IPS-18c (cell line): ENCODE results near the gene RAD54L2.
A peak's percentile ranks its signal among the peaks of the same experiment; 100 is the strongest.
"Not testable (repeated sequence)": the region's sequence is repeated elsewhere in the genome, so short reads cannot be mapped to it uniquely, and the experiment has no call there.

ENCODE experiments used
- H3K4me3 ChIP-seq: 2 replicates; pipeline ENCODE4 v1.7.0; 2013; ENCODE audit warnings: low read depth, mild to moderate bottlenecking, low read length, moderate library complexity; ENCODE audit not compliant: insufficient read depth
- H3K9me3 ChIP-seq: one replicate; pipeline ENCODE4 v1.6.1; 2013; ENCODE audit warnings: mild to moderate bottlenecking, low read length, moderate library complexity; ENCODE audit not compliant: control insufficient read depth, insufficient read depth

RAD54L2 gene, protein sequence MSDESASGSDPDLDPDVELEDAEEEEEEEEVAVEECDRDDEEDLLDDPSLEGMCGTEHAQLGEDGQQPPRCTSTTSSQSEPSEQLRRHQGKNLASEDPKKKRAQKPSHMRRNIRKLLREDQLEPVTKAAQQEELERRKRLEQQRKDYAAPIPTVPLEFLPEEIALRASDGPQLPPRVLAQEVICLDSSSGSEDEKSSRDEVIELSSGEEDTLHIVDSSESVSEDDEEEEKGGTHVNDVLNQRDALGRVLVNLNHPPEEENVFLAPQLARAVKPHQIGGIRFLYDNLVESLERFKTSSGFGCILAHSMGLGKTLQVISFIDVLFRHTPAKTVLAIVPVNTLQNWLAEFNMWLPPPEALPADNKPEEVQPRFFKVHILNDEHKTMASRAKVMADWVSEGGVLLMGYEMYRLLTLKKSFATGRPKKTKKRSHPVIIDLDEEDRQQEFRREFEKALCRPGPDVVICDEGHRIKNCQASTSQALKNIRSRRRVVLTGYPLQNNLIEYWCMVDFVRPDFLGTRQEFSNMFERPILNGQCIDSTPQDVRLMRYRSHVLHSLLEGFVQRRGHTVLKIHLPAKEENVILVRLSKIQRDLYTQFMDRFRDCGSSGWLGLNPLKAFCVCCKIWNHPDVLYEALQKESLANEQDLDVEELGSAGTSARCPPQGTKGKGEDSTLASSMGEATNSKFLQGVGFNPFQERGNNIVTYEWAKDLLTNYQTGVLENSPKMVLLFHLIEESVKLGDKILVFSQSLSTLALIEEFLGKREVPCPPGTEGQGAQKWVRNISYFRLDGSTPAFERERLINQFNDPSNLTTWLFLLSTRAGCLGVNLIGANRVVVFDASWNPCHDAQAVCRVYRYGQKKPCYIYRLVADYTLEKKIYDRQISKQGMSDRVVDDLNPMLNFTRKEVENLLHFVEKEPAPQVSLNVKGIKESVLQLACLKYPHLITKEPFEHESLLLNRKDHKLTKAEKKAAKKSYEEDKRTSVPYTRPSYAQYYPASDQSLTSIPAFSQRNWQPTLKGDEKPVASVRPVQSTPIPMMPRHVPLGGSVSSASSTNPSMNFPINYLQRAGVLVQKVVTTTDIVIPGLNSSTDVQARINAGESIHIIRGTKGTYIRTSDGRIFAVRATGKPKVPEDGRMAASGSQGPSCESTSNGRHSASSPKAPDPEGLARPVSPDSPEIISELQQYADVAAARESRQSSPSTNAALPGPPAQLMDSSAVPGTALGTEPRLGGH (N-terminal part only)

DNA sequence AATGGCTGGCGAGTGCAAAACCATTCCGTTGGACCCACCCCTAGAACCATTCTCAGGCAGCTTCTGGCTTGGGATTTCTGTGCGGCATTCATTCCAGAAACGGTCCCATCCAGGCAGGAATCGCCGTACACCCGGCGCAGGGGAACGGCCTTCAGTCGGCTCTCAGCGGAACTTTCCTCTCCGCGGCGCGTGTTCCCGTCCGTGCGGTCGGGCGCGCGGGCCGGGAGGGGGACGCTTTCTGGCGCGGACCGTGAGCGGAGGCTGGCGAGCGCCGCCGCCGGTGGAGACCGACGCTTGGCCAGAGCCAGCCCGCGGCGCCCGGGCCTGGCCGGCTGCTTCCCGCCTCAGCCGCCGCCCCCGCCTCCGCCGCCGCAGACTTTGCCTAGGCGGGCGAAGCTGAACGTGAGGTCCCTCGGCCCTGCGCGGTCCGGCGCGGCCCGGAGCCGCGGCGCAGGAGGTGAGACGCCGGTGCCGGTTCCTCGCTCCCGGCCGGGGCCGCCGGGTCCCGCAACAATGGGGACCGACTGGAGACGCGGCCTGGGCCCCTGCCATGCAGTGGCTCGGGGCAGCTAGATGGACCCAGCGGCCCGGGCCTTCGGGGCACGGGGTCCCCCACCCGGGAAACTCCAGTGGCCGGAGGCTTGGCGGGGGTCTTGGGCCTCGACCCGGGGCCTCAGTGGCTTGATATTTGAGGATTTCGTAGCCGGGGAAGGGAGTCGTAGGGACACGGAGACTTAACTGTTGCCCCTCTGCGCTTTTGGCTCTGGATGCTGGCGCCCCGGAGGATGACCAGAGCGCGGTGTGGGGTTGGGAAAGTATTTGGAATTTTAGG is at the start of gene RAD54L2:
TSS of gene RAD54L2 (plus strand) at position 261 of the 832 bp plus-strand sequence. CDS start 51,702 bp downstream, outside the sequence.
- no peaks in the 10 kb centered on the region for H3K9me3 ChIP-seq
- H3K4me3 ChIP-seq = peak within 1 kb of the TSS; percentile 89

DNA sequence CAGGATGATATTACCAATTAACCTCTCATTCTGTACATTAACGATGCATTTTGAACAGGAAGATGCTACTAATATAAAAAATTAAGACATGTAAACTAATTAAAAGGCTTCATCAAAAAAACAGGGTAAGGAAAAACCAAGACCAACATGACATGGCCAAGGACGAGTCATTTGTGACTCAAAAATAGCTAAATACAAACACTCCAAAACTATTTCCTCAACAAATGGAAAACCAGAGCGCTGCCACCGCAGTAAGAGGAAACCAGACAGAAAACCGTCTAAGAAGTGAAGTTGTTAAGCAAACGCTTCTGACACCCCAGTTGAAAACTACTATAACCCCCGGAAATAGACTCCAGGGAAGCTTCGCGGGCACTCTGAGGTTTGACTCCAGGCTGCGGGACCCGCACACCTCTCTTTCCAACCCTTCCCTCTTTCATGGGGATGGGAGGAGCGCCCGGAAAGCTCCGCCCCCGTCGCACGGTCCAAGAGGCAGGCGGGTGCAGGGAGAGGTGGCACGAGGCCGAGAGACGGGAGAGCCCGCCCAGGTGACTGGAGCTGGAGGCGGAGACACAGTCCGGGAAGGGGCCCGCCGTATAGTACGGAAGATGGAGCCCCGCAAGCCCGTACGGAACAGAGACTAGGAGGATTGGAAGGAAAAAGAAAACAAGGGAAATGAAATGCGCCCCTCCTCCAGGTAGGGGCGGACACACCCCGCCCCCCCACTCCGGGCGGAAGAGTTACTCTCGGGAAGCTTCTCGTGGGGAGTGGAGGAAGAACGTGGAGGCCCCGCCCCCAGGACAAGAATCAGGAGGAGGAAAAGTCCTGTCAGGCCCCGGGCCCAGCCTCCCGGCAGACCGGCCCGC is 39.4 kb upstream of the RAD54L2 start:
- no peaks in the 10 kb centered on the region for H3K9me3 ChIP-seq
- H3K4me3 ChIP-seq = peak overlapping the region; percentile 89

DNA sequence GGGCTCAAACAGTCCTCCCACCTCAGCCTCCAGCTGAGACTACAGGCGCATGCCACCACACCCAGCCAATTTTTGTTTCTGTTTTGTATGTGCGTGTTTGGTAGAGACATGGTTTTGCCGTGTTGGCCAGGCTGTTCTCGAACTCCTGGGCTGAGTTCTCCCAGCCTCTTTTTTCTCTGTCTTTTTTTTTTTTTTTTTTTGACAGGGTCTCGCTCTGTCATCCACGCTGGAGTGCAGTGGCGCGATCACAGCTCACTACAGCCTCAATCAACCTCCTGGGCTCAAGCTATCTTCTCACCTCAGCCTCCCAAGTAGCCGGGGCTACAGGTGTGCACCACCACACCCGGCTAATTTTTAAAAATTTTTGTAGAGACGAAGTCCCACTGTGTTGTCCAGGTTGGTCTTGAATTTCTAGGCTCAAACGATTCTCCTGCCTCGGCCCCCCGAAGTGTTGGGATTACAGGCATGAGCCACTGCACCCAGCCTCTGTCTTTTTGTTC is 37.8 kb upstream of the RAD54L2 start:
- no peak overlapping the region for H3K4me3 ChIP-seq
- no peaks in the 10 kb centered on the region for H3K9me3 ChIP-seq

GRCh38 chr3:51501833-51502561 is 36.5 kb upstream of the RAD54L2 start:
- Histone ChIP-seq H3K4me3 (no peak overlapping the region), H3K9me3 (no peaks in the 10 kb centered on the region)

DNA sequence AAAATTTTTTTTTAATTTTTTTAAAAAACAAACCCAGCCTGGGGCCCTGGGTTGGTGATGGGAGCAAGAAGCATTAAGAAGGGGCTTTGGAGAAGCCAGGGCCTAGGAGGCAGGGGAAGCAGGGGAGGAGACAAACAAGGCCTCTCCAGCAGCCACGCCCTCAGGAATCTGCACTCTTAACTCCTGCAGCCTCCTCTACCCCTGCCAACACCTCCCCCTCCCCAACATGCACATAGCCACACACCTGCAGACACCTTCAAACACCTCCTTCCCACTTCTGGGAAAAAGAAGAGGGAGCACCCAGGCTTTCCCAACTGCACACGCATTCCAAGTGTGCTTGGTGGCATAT is 36.0 kb upstream of the RAD54L2 start:
- Histone ChIP-seq H3K9me3 (no peaks in the 10 kb centered on the region), H3K4me3 (no peak overlapping the region)

GRCh38 chr3:51503007-51503406 is 35.5 kb upstream of the RAD54L2 start:
- H3K9me3 ChIP-seq = no peaks in the 10 kb centered on the region
- H3K4me3 ChIP-seq = no peak overlapping the region

DNA sequence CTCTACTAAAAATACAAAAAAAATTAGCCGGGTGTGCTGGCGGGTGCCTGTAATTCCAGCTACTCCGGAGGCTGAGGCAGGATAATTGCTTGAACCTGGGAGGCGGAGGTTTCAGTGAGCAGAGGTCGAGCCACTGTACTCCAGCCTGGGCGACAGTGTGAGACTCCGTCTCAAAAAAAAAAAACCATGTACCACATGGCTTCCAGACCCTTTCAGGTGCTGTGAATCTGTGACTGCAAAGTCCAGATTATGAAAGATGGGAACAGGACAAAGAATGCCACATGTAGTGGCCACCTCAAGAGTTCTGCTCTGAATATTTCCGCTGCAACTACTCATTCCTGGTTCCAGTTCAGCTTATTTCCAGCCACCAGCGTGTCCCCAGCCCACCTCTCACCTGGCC is 30.3 kb upstream of the RAD54L2 start:
- no peaks in the 10 kb centered on the region for H3K9me3 ChIP-seq
- no peak overlapping the region for H3K4me3 ChIP-seq

DNA sequence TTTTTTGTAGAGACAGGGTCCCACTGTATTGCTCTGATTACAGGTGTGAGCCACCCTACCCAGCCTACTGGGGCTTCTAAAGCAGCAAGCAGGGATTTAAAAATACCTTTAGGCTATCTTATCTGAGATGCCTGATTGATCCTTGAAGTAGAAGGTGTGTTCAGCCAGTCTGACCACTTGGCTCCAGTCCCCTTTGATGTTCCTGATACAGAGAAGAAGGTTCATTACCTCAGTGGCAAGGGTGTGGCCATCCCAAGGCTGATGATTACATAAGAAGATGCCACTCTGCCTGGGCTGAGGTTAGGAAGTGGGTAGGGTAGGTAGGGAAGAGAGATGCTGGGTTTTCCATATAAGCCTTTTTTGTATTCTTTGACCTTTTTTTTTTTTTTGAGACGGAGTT is 27.5 kb upstream of the RAD54L2 start:
- Histone ChIP-seq H3K4me3 (no peak overlapping the region), H3K9me3 (no peaks in the 10 kb centered on the region)

- Histone ChIP-seq H3K9me3 (no peaks in the 10 kb centered on the region), H3K4me3 (no peak overlapping the region)
Observed at GRCh38 chr3:51514210-51514609, 24.3 kb upstream of the RAD54L2 start.

- no peak overlapping the region for H3K4me3 ChIP-seq
- H3K9me3 ChIP-seq = peaks cover 2% of the 10 kb centered on the region
Observed at GRCh38 chr3:51519848-51520247, 18.7 kb upstream of the RAD54L2 start.

DNA sequence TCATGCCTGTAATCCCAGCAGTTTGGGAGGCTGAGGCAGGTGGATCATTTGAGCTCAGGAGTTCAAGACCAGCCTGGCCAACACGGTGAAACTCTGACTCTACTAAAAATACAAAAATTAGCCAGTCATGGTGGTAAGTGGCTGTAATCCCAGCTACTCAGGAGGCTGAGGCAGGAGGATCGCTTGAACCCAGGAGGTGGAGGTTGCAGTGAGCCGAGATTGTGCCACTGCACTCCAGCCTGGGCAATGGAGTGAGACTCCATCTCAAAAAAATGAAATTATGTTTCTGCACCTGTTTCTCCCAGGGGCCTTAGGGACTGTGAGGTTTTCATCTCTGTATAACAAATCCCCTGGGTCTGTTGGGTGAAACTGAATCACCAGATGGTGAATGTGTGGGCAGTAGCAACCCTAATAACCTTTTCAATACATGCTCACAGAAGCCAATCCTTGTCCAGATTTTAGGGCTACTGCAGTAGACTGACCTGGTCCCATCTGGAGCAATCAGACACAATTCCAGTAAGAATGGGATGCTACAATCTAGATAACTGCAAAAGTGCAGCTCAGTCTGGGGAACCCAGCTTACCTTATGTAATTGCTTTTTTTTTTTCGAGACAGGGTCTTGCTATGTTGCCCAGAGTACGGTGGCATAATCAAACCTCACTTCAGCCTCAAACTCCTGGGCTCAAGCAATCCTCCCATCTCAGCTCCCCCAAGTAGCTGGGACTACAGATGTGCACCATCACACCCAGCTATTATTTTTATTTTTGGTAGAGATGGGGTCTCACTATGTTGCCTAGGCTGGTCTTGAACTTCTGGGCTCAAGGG is 17.4 kb upstream of the RAD54L2 start:
- H3K9me3 ChIP-seq, H3K4me3 ChIP-seq: not testable (repeated sequence)

DNA sequence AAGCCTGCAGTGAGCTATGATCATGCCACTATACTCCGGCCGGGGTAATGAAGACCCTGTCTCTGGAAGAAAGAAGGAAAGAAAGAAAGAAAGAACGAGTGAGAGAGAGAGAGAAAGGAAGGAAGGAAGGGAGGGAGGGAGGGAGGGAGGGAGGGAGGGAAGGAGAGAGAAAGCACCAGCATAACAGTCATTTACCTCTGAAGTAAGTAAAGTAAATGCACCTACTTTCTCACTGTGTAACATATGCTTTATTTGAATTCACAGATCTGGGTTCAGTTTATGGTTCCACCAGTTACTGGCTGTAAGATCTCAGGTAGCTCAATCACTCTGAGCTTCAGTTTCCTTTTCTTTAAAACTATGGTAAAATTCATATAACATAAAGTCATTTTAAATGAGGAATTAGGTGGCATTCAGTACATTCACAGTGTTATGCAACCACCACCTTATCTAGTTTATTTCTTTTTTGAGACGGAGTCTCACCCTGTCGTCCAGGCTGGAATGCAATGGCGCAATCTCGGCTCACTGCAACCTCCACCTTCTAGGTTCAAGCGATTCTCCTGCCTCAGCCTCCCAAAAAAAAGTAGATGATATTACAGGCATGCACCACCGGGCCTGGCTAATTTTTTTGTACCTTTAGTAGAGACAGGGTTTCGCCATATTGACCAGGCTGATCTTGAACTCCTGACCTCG is 16.1 kb upstream of the RAD54L2 start:
- Histone ChIP-seq H3K4me3 (no peak overlapping the region), H3K9me3 (peaks cover 2% of the 10 kb centered on the region)

DNA sequence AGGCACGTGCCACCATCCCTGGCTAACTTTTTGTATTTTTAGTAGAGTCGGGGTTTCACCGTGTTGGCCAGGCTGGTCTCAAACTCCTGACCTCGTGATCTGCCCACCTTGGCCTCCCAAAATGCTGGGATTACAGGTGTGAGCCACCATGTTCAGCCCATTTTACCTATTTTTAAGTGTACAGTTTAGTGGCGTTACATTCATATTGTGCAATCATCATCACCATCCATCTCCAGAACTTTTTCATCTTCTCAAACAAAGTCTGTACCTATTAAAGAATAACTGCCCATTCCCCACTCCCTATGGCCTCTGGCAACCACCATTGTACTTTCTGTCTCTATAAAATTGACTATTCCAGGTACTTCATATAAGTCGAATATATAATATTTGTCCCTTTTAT is 13.6 kb upstream of the RAD54L2 start:
- H3K4me3 ChIP-seq, H3K9me3 ChIP-seq: not testable (repeated sequence)

GRCh38 chr3:51530485-51530884 is 8.0 kb upstream of the RAD54L2 start:
- Histone ChIP-seq H3K9me3 (no peaks in the 10 kb centered on the region), H3K4me3 (no peak overlapping the region)
